HL-60/S4 treated with retinoic acid at 250 ng/mL for 4 days and 3 days (cell line): ENCODE results near the gene CRB3.

Source experiments
- in situ Hi-C: fragments of 300-500 bp; cut with MboI; formaldehyde crosslinking; loops from 2 replicates; pipeline ENCODE4 v1.7.0; 2022; ENCODE audit warnings: low sequenced_read_pairs

CRB3 gene

DNA sequence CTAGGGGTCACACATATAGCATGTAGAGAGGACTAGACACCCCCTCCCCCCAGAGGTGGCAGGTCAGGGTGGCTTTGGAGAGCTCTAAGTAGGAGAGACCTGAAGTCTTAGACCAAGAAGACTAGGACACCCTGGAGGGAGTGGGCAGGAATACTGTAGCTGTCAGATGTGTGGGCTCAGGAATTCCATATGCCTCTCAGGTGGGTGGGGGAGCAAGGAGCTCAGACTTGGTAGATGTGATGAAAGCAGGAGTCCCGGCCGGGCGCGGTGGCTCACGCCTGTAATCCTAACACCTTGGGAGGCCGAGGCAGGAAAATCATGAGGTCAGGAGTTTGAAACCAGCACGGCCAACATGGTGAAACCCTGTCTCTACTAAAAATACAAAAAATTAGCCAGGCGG is 1.6 kb downstream of the CRB3 start:
- in situ Hi-C loops = no loop called here

DNA sequence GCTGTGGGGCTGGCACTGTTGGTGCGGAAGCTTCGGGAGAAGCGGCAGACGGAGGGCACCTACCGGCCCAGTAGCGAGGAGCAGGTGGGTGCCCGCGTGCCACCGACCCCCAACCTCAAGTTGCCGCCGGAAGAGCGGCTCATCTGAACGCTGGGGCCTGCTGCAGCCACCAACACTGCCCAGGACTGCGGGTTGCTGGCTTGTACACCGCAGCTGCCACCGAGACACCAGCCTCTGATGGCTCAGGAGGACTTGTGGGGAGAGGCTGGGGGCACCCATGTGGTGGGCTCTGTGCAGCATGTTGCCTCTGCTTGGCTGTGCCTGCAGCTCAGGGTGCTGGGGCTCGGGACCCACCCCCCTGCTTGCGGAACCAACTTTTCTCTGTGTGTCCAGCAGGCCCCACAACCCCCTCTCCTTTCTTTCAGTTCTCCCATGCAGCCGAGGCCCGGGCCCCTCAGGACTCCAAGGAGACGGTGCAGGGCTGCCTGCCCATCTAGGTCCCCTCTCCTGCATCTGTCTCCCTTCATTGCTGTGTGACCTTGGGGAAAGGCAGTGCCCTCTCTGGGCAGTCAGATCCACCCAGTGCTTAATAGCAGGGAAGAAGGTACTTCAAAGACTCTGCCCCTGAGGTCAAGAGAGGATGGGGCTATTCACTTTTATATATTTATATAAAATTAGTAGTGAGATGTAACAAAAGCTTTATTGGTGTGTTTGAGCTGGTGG is 2.6 kb downstream of the CRB3 start:
- in situ Hi-C loops = no loop called here

DNA sequence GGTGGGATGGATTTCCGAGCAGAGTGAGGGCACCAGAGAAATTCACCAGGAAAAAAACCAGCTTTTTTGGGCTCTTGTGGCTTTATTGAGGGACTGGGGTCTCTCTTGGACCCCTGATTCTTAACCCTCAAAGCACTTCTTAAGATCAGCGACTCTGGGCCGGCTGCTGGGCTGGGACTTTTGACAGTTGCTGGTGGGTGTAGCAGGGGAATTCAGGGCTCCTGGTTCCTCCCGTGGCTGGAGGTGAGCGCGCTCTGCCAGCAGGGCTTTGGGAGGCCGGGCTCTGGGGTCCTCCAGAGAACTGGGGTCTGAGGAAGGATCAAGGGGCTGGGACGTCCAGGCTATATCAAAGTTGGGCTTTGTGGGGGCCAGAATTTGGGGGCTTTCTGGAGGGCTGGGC is 3.3 kb downstream of the CRB3 start:
- in situ Hi-C loops = no loop called here

- in situ Hi-C loops = no loop called here
These were observed 6.1 kb downstream of the CRB3 start for GRCh38 chr19:6470173-6470572.

- in situ Hi-C loops = no loop called here
These were observed 7.0 kb downstream of the CRB3 start for GRCh38 chr19:6471076-6471475.

GRCh38 chr19:6472713-6473112 is 8.6 kb downstream of the CRB3 start:
- in situ Hi-C loops = no loop called here

GRCh38 chr19:6473647-6474046 is 9.6 kb downstream of the CRB3 start:
- in situ Hi-C loops = no loop called here

DNA sequence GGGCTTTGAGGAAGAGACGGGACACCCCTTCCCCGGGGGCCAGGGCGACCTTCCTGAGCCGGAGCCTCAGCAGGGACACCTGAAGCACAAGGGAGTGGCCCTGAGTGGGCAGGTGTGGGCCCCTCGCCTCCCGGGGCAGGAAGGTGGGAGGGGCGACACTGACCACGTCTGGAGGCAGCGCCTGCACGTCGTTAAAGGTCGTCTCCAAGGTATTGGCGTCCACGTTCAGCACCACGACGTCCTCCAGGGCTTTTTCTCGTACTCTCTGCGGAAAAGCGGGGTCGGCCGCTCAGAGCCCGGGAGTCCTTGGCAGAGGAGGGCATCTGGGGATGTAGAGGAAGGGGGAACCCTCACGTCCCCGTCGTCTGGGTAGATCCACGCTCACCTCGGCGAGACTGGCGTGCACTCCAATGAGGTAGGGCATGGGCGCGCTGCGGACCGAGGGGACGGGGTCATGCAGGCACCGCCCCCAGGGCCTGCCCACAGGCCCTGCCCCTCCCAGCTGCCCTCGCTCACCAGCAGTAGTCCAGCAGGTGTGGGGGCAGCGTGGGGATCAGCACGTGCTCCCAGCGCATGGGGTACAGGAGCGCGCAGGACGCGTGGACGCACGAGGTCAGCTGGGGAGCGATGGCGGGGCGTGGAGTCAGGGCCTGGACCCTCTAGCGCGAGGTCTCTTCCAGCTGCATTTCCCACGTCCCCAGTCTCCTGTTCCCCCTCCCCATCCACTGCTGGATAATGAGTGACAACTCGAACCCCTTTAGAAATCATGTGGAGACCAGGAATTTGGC is 11.4 kb downstream of the CRB3 start:
- in situ Hi-C loops = no loop called here

GRCh38 chr19:6476155-6476895 is 12.3 kb downstream of the CRB3 start:
- in situ Hi-C loops = no loop called here

GRCh38 chr19:6476896-6477431 is 12.9 kb downstream of the CRB3 start:
- in situ Hi-C loops = no loop called here

GRCh38 chr19:6478815-6479214 is 14.7 kb downstream of the CRB3 start:
- in situ Hi-C loops = no loop called here

DNA sequence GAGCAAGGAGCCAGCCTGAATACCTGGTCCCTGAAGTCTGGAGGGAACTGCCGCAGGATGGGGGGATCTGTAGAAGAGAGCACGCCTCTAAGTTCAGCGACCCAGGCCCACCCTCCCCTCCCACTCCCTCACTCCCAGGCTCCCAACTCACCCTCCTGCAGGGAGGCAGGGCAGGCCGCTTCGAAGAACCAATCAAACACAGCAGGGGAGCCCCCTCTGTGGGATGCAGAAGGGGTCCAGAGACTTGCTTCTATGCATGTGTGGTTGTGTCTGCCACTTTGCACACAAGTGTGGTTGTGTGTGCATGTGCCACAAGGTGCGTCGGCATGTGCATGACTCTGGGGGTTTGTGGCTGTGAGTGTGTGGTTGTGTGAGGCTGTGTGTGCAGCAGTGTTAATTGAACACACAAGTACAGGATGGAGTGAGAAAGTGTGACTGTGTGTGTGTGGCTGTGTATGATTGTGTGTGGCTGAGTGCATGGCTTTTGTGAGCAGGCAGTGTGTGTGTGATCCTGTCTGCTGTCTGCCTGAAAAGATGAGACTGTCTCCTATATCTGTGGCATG is 15.8 kb downstream of the CRB3 start:
- in situ Hi-C loops = no loop called here

DNA sequence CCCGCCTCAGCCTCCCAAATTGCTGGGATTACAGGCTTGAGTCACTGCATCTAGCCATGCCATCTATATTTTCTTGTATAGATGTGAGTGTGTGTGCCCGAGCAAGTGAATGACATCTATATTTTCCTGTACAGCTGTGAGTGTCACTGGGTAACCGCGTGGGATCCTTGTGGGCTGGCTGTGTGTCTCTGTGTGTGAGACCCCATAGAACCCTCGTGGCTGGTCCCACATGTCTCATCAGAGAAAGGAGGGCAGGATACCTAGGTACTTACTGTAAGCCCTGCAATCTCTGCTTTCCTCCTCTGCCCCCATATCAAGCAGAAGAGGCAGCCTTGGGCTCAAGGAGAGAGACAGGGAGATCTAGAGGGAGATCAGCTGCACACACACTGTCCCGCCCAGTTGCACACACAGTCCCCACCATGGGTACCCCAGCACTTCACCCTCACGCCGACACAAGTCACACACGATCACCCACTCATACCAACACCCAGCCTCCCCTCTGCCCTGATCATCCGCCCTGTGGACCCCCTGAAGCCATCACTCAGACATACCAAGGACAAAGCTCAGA is 16.9 kb downstream of the CRB3 start:
- in situ Hi-C loops = no loop called here

- in situ Hi-C loops = no loop called here
These were observed 17.7 kb downstream of the CRB3 start, which contains the start of gene DENND1C for GRCh38 chr19:6481541-6482342. Gene DENND1C (minus strand): TSS chr19:6481787. CDS start chr19:6481695, 92 bp downstream.

DNA sequence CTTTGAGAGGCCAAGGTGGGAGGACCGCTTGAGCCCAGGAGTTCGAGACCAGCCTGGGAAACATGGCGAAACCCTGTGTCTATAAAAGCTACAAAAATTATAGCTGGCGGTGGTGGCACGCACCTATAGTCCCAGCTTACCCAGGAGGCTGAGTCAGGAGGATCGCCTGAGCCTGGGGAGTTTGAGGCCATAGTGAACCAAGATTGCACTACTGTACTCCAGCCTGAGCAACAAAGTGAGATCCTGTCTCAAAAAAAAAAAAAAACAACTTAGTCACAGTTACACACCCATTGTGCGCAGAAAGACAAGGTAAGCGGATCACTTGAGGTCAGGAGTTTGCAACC is 18.2 kb downstream of the CRB3 start:
- in situ Hi-C loops = no loop called here

- in situ Hi-C loops = no loop called here
These were observed 19.2 kb downstream of the CRB3 start for GRCh38 chr19:6483235-6483634.

- in situ Hi-C loops = no loop called here
These were observed 20.2 kb downstream of the CRB3 start for GRCh38 chr19:6484230-6484629.

DNA sequence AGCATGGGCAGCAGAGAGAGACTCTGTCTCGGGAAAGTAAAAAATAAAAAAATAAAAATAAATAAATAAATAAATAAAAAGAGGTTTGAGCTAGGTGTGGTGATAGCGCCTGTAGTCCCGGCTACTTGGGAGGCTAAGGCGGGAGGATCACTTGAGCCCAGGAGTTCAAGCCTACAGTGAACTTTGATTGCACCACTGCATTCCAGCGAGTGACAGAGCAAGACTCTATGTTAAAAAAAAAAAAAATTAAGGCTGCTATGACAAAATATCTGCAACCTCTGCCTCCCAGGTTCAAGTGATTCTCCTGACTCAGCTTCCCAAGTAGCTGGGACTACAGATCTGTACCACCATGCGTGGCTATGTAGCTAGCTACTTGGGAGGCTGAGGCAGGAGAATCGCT is 20.8 kb downstream of the CRB3 start:
- in situ Hi-C loops = no loop called here

DNA sequence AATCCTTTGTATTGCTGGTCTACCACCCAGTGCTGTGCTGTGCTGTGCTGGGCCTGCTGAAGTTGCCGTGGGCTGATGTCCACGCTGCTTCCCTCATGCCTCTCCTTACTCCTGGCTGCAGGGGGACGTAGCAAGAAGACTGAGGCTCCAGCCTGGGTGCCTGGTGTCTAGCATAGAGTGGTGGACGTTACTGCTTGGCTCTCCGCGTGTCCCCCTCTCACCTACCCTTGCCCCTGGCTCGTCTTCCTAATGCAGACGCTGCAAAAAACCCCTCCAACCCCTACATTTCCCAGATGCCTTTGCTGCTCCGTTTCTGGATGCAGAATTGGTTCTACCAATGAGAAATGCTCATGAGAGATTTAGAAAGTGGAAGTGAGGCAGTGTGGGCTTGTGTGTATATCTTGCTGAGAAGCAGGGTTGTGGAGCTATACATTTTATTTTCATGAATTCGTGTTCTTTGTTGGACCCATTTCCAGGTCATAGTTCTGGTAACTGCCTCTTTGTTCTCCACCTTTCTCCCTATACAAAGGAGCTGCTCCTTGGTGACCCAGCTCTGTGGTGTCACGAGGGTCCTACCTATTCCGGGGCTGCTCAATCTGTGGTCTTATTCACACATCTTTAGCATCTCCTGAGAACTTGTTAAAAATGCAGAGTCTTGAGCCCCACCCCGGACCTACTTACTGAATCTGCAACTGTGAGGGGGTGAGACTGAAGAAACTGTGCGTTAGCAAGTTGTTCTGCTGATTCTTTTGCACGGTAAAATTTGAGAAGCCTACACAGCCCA is 25.4 kb downstream of the CRB3 start:
- in situ Hi-C loops = no loop called here
